ENCODE results near the gene SLC66A2. TPM values are rescaled to one million over a fixed set of nuclear protein-coding genes. Genes with fewer than 3 reads are reported as not detected.

SLC66A2 gene
- total RNA-seq, 1 experiment from 2014 or later = 21.7 TPM

DNA sequence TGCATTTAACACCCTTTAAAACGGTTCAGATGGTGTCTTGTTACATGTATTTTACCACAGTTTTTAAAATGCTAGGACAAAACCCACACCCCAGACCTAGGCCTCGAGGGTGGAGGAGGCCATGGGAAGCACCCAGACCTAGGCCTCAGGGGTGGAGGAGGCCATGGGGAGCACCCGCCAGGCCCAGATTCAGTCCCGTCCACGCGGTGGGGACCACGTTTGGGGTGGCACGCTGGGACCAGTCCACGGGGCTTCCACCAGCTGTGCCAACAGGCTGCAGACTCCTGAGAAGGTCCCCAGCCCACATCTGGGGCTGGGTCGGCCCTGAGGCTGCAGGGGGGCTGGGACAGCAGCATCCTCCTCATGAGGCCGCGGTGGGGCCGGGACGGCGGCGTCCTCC lies 63.4 kb downstream of the SLC66A2 start:
- no peak overlapping the region for H3K4me3 Mint-ChIP-seq (ENCODE audit: unreplicated experiment)
- TF ChIP-seq, protein P1, sequence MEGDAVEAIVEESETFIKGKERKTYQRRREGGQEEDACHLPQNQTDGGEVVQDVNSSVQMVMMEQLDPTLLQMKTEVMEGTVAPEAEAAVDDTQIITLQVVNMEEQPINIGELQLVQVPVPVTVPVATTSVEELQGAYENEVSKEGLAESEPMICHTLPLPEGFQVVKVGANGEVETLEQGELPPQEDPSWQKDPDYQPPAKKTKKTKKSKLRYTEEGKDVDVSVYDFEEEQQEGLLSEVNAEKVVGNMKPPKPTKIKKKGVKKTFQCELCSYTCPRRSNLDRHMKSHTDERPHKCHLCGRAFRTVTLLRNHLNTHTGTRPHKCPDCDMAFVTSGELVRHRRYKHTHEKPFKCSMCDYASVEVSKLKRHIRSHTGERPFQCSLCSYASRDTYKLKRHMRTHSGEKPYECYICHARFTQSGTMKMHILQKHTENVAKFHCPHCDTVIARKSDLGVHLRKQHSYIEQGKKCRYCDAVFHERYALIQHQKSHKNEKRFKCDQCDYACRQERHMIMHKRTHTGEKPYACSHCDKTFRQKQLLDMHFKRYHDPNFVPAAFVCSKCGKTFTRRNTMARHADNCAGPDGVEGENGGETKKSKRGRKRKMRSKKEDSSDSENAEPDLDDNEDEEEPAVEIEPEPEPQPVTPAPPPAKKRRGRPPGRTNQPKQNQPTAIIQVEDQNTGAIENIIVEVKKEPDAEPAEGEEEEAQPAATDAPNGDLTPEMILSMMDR (IDR thresholded peaks at IDR 0.05; ENCODE audit: unreplicated experiment) = no peak
- intact Hi-C loops (cut with micrococcal nuclease) = no loop called here
- H3K4me1 Mint-ChIP-seq (ENCODE audit: insufficient read depth, unreplicated experiment) = no peaks in the 10 kb centered on the region
- CTCF ChIA-PET = no interaction called here
- no peaks in the 10 kb centered on the region for H3K27me3 Mint-ChIP-seq (ENCODE audit: insufficient read depth, unreplicated experiment)
- H3K36me3 Mint-ChIP-seq (ENCODE audit: insufficient read depth, unreplicated experiment) = no peaks in the 10 kb centered on the region
- H3K9me3 Mint-ChIP-seq (ENCODE audit: unreplicated experiment) = peaks cover 20% of the 10 kb centered on the region
- no peak overlapping the region for H3K27ac Mint-ChIP-seq (ENCODE audit: low read depth, unreplicated experiment)
- BruUV-seq (replicated peaks) = no TSS peak
- DNase-seq (ENCODE audit: unreplicated experiment) = no peak
- POLR2A ChIA-PET = interaction anchor here (0.6 kb wide), 1 partner anchor 9 kb away, joined by 3 read pairs; no protein-coding TSS in a partner anchor

DNA sequence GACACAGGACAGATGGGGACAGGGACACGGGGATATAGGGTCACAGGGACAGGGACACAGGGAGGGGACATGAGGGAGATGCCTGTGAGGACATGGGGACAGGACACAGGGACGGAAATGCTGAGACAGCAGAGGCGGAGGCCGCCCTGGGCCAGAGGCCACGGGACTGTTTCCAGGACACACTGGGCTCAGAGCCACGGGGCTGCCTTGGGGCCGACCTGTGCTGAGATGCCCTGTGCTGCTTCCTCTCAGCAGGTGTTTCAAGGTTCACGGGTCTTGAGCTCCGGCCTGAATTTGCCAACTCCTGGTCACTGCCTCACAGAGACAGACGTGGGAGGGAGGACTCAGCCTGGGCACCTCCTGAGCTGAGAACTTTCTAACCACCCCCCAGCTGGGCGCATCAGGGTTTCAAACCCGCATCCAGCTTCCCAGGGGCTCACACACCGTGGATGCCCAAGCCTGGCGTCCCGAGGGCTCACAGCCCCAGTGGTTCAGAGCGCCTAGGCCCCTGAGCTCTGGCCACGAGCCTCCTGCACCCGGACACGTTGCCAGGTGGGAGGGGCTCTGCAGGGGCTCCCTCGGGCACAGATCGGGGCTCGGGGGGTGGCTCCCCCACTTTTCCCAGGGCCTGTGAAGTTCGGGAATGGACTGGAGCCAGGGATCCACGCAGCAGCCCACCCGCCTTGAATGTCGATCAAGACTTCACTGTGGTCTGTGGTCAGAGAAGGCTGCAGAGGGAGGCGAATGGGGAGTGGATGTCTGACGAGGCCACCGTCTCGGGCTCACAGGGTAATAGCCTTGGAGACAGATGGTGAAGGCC lies 64.1 kb downstream of the SLC66A2 start:
- intact Hi-C loops (cut with micrococcal nuclease) = no loop called here
- TF ChIP-seq, protein P1 (IDR thresholded peaks at IDR 0.05; ENCODE audit: unreplicated experiment) = no peak
- Mint-ChIP-seq H3K27ac (ENCODE audit: low read depth, unreplicated experiment) (no peak overlapping the region), H3K9me3 (ENCODE audit: unreplicated experiment) (peaks cover 13% of the 10 kb centered on the region), H3K36me3 (ENCODE audit: insufficient read depth, unreplicated experiment) (peaks cover under 1% of the 10 kb centered on the region), H3K4me3 (ENCODE audit: unreplicated experiment) (no peak overlapping the region), H3K4me1 (ENCODE audit: insufficient read depth, unreplicated experiment) (no peaks in the 10 kb centered on the region), H3K27me3 (ENCODE audit: insufficient read depth, unreplicated experiment) (no peaks in the 10 kb centered on the region)
- POLR2A ChIA-PET = no interaction called here
- no TSS peak for BruUV-seq (replicated peaks)
- CTCF ChIA-PET = no interaction called here
- DNase-seq (ENCODE audit: unreplicated experiment) = no peak

DNA sequence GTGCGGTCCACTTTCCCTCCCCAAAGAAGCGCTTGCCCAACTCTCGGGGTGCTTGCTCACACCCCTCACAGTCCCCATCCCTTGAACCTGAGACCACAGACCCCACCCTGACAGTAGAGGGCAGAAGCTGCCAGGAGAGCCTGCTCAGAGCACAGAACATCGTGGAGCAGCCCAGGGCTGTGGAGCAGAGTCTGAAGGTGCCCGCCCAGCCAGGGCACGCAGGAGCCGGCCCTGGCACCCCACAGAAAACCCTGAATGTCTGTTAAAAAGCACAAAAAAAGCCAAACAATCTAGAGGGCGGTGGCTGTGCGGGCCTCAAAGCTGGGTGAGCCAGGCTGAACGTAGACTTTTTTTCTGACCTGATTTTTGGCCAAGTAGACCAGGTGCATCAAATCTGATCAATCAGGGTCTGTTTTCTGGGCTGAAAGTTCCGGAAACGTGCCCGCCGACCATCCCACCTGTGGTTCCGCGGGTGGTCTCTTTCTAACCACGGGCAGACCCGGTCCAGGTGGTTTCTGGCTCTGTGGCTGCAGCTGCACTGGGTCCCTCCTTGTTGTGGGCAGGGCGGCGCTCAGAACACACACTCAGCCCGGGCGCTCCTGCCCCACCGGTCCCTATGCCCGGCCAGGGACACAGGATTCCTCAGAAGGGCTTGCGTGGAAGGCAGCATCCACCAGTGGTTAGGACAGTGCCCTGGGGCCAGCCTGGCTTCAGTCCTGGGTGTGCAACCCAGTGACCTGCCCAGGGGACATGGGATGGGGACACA lies 66.3 kb downstream of the SLC66A2 start:
- TF ChIP-seq, protein P1 (IDR thresholded peaks at IDR 0.05; ENCODE audit: unreplicated experiment) = no peak
- H3K4me1 Mint-ChIP-seq (ENCODE audit: insufficient read depth, unreplicated experiment) = no peaks in the 10 kb centered on the region
- ChIA-PET POLR2A (no interaction called here), CTCF (interaction anchor here (0.6 kb wide), 1 partner anchor 285 kb away, joined by 3 read pairs; no protein-coding TSS in a partner anchor)
- no peak for DNase-seq (ENCODE audit: unreplicated experiment)
- no TSS peak for BruUV-seq (replicated peaks)
- no peak overlapping the region for H3K4me3 Mint-ChIP-seq (ENCODE audit: unreplicated experiment)
- H3K36me3 Mint-ChIP-seq (ENCODE audit: insufficient read depth, unreplicated experiment) = peaks cover 4% of the 10 kb centered on the region
- H3K27ac Mint-ChIP-seq (ENCODE audit: low read depth, unreplicated experiment) = no peak overlapping the region
- intact Hi-C loops (cut with micrococcal nuclease) = no loop called here
- H3K9me3 Mint-ChIP-seq (ENCODE audit: unreplicated experiment) = no peaks in the 10 kb centered on the region
- no peaks in the 10 kb centered on the region for H3K27me3 Mint-ChIP-seq (ENCODE audit: insufficient read depth, unreplicated experiment)

DNA sequence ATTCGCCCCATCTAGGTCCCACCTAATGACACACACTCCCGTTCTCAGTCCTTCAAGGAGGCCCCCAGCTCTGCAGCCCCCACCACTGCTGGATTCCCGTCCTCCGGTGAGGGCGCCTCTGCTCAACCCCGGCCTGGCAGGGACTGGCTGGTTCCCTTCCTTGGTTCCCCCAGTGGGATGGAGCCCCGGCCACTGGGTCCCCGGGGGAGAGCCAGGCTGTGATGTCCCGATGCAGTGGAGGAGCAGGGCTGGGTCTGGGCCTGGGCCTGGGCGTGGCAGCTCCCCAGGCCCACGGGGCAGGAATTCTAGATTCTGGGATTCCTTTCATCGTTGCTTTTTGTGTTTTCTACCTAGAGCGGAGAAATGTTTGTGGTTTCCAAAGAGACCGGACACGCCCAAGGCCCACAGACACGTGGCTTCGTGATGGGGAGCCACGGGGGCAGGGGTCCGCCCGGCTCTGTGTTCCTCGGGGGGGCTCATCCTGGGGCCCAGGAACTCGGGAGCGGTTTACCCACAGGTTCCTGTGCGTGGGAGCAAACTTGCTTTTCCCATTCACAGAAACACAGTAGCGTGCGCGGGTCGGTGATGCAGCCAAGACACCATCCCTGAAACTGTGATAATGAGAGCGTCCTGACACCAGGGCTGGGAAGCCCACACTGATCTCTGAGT lies 67.0 kb downstream of the SLC66A2 start:
- BruUV-seq (replicated peaks) = no TSS peak
- CTCF ChIA-PET = no interaction called here
- TF ChIP-seq, protein P1 (IDR thresholded peaks at IDR 0.05; ENCODE audit: unreplicated experiment) = no peak
- Mint-ChIP-seq H3K4me3 (ENCODE audit: unreplicated experiment) (no peak overlapping the region), H3K27ac (ENCODE audit: low read depth, unreplicated experiment) (no peak overlapping the region), H3K9me3 (ENCODE audit: unreplicated experiment) (no peaks in the 10 kb centered on the region), H3K27me3 (ENCODE audit: insufficient read depth, unreplicated experiment) (no peaks in the 10 kb centered on the region), H3K36me3 (ENCODE audit: insufficient read depth, unreplicated experiment) (peaks cover 4% of the 10 kb centered on the region), H3K4me1 (ENCODE audit: insufficient read depth, unreplicated experiment) (no peaks in the 10 kb centered on the region)
- intact Hi-C loops (cut with micrococcal nuclease) = no loop called here
- POLR2A ChIA-PET = no interaction called here
- DNase-seq (ENCODE audit: unreplicated experiment) = no peak
